Stimulated activated naive B cell treated with anti-CD40 and anti-IgM and Interleukin-4, amounts not matched to agents 10 μg/mL and 1 μg/mL and 100 μg/mL, for 72 hours (primary cell): Measurements from ENCODE around the gene KRTAP6-3.

ENCODE experiments used
- ATAC-seq, 2 donors: fragments of 150-1000 bp; cut with Tn5 transposase; replicated peaks; 2 replicates each; pipeline ENCODE4 v1.10.0; 2021; ENCODE audit warnings: moderate library complexity in 1 of 2
- DNase-seq: peaks from one replicate; pipeline ENCODE4 v3.0.0; 2021
- H3K27ac Mint-ChIP-seq: one replicate; pipeline ENCODE4 v1.8.0; 2022; ENCODE audit warnings: mild to moderate bottlenecking, mixed read lengths
- H3K27me3 Mint-ChIP-seq, 2 donors: one replicate each; pipeline ENCODE4 v1.8.0; 2022; ENCODE audit warnings: mixed read lengths in 2 of 2
- H3K36me3 Mint-ChIP-seq, 2 donors: one replicate each; pipeline ENCODE4 v1.8.0; 2022; ENCODE audit warnings: mixed read lengths in 2 of 2, mild to moderate bottlenecking in 1 of 2
- H3K4me1 Mint-ChIP-seq, 2 donors: one replicate each; pipeline ENCODE4 v1.8.0; 2022; ENCODE audit warnings: mixed read lengths in 2 of 2, mild to moderate bottlenecking in 1 of 2
- H3K4me3 Mint-ChIP-seq, 2 donors: one replicate each; pipeline ENCODE4 v1.8.0; 2022; ENCODE audit warnings: mild to moderate bottlenecking in 2 of 2, mixed read lengths in 2 of 2, moderate library complexity in 1 of 2
- H3K9me3 Mint-ChIP-seq, 2 donors: one replicate each; pipeline ENCODE4 v1.8.0; 2022; ENCODE audit warnings: mixed read lengths in 2 of 2, mild to moderate bottlenecking in 1 of 2

KRTAP6-3 gene

GRCh38 chr21:30592140-30592539 is at the start of gene KRTAP6-3:
KRTAP6-3 (plus strand) TSS chr21:30592440; CDS start chr21:30592446, 6 bp downstream.
- Mint-ChIP-seq H3K27me3 (no peaks in the 10 kb centered on the region), H3K27ac (no peak within 1 kb of the TSS), H3K36me3 (no peaks in the 10 kb centered on the region), H3K4me3 (no peak within 1 kb of the TSS), H3K9me3 (no peaks in the 10 kb centered on the region), H3K4me1 (no peaks in the 10 kb centered on the region)
- ATAC-seq (no peak), DNase-seq (no peak)

DNA sequence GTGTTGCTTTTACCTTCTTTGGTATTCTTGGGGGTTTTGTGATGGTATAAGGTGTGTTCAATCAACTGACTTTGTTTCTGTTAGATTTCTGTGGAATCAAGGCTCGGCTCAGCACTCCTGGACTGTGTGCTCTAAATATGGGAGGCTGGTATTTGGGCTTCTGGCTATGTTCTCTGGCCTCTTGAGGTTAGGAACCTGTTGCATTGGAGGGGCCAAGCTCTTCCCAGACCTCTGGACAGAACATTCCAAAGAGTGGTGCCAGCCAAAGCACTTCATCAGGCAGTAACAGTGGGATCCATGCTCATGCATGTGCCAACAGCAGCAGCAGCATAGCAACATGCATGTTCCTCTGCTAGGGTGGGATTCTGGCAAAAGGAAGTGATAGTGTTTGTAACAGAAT is 39.5 kb upstream of the KRTAP6-3 start:
- Mint-ChIP-seq H3K9me3 (peaks cover 10 to 15% of the 10 kb centered on the region in 2 donors), H3K27me3 (no peaks in the 10 kb centered on the region), H3K4me3 (no peak overlapping the region), H3K27ac (no peak overlapping the region), H3K36me3 (no peaks in the 10 kb centered on the region), H3K4me1 (no peaks in the 10 kb centered on the region)
- ATAC-seq = no peak
- DNase-seq = no peak

GRCh38 chr21:30555095-30555494 is 37.1 kb upstream of the KRTAP6-3 start:
- ATAC-seq = no peak
- H3K9me3 Mint-ChIP-seq = peaks cover 5 to 13% of the 10 kb centered on the region in 2 donors
- H3K27me3 Mint-ChIP-seq = no peaks in the 10 kb centered on the region
- no peak overlapping the region for H3K4me3 Mint-ChIP-seq
- no peaks in the 10 kb centered on the region for H3K36me3 Mint-ChIP-seq
- DNase-seq = no peak
- no peak overlapping the region for H3K27ac Mint-ChIP-seq
- H3K4me1 Mint-ChIP-seq = no peaks in the 10 kb centered on the region

GRCh38 chr21:30561264-30561895 is 30.9 kb upstream of the KRTAP6-3 start, which contains the start of gene KRTAP19-7:
KRTAP19-7 (minus strand) TSS chr21:30561314; CDS start chr21:30561289, 25 bp downstream.
- Mint-ChIP-seq H3K36me3 (no peaks in the 10 kb centered on the region), H3K27ac (no peak within 1 kb of the TSS), H3K27me3 (no peaks in the 10 kb centered on the region), H3K4me3 (no peak within 1 kb of the TSS), H3K9me3 (peaks cover 0 to 2% of the 10 kb centered on the region in 2 donors), H3K4me1 (no peaks in the 10 kb centered on the region)
- DNase-seq = no peak
- ATAC-seq = no peak

DNA sequence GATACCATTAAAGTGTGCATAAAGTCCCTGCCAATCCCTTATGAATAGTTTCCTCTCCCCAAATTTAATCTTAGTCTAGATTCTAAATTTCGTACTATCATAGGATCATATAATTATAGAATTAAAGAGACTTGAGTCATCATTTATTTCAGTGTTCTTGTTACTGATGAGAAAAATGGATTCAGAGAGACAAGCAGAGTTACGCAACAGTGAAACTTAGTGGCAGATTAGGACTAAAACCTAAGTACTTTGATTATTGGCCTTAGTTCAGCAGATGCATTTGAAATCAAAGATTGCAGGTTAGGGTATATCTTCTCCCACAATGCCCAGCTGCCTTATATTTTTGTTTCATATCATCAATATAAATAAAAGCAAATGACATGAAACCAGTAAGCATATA is 30.3 kb upstream of the KRTAP6-3 start:
- DNase-seq (no peak), ATAC-seq (no peak)
- Mint-ChIP-seq H3K4me3 (no peak overlapping the region), H3K4me1 (no peaks in the 10 kb centered on the region), H3K27ac (no peak overlapping the region), H3K27me3 (no peaks in the 10 kb centered on the region), H3K36me3 (no peaks in the 10 kb centered on the region), H3K9me3 (peaks cover 0 to 2% of the 10 kb centered on the region in 2 donors)

DNA sequence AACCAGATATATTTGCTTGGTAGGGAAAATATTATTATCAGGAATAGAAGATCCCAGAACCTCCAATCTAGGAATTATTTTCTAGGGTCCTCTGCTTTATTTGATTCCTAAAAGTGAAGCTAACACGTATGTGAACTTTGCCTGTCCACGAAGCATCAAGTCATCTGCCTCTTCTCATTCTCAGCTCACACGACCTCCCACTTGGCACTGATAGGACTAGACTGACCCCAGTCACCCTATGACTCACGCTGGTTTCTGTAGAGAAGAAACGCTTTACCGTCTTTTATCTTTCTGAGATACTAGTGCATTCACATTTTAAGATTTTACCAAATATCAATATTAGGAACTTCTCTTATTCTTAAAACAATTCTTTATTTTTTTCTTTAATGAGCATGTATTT is 29.2 kb upstream of the KRTAP6-3 start:
- DNase-seq (no peak), ATAC-seq (no peak)
- no peaks in the 10 kb centered on the region for H3K9me3 Mint-ChIP-seq
- no peaks in the 10 kb centered on the region for H3K27me3 Mint-ChIP-seq
- no peak overlapping the region for H3K27ac Mint-ChIP-seq
- no peaks in the 10 kb centered on the region for H3K4me1 Mint-ChIP-seq
- H3K4me3 Mint-ChIP-seq = no peak overlapping the region
- no peaks in the 10 kb centered on the region for H3K36me3 Mint-ChIP-seq

- Mint-ChIP-seq H3K9me3 (no peaks in the 10 kb centered on the region), H3K27me3 (no peaks in the 10 kb centered on the region), H3K27ac (no peak overlapping the region), H3K36me3 (no peaks in the 10 kb centered on the region), H3K4me1 (no peaks in the 10 kb centered on the region), H3K4me3 (no peak overlapping the region)
- ATAC-seq (no peak), DNase-seq (no peak)
Measured at GRCh38 chr21:30563630-30564029, 28.6 kb upstream of the KRTAP6-3 start.

DNA sequence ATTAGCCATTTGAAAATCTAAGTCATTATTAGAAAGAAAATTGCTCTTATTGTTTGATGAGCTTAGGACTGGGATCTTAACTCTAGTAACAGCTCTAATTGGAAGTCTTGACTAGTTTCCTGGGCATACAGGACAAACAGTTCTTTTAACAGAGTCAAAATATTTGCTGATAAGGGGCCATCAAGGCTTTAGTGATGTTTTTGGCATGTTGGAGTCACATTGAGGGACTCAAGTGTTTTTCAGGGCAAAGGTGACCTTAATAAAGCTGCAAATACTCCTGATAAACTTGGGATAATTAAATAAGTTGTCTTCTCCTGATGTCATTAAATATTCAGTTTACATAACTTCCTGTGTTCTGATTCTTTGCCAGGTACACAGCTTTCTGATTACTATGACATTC is 24.6 kb upstream of the KRTAP6-3 start:
- H3K36me3 Mint-ChIP-seq = no peaks in the 10 kb centered on the region
- ATAC-seq (no peak), DNase-seq (no peak)
- no peaks in the 10 kb centered on the region for H3K27me3 Mint-ChIP-seq
- peaks cover 3 to 11% of the 10 kb centered on the region in 2 donors for H3K9me3 Mint-ChIP-seq
- H3K27ac Mint-ChIP-seq = no peak overlapping the region
- H3K4me3 Mint-ChIP-seq = no peak overlapping the region
- no peaks in the 10 kb centered on the region for H3K4me1 Mint-ChIP-seq

DNA sequence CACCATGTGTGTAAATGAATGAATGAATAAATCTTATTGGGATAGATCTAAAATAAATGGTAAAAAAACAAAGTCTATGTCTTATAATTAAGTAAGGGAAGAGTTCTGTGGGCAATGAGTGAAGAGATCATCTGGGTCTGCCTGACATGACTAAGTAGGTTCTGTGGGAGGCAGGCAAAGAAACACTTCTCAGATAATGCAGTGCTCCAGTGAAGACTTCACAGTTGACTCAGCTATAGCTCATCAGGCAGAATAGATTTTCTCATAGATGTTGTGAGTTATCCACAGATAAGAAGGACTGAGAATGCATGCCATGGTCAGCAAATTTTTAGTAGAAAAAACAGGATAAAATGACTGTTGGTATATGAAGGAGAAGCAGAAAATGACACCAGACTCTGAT is 14.5 kb upstream of the KRTAP6-3 start:
- Mint-ChIP-seq H3K9me3 (no peaks in the 10 kb centered on the region), H3K4me3 (no peak overlapping the region), H3K27ac (no peak overlapping the region), H3K27me3 (no peaks in the 10 kb centered on the region), H3K36me3 (no peaks in the 10 kb centered on the region), H3K4me1 (no peaks in the 10 kb centered on the region)
- no peak for ATAC-seq
- DNase-seq = no peak

DNA sequence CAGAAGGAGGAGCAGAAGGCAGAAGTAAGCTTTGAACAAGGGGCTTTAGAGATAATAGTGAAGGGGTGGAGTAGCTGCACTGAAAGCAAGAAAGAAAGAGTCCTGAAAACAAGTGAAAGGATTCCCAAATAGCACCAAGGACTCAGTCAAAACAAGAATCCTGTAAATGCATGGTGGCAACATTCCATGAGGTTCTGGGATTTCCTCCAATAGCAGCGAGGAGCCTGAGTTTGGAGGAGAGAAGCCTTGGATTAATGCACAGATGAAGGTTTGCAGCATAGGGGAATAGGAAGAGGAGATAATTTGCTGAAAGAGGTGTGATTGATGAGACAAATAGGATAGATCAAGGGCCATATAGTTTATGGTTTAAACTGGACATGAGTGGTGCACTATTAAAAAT is 12.9 kb upstream of the KRTAP6-3 start:
- no peak for ATAC-seq
- no peaks in the 10 kb centered on the region for H3K4me1 Mint-ChIP-seq

GRCh38 chr21:30580132-30580531 is 12.1 kb upstream of the KRTAP6-3 start:
- no peak overlapping the region for H3K4me3 Mint-ChIP-seq
- no peaks in the 10 kb centered on the region for H3K9me3 Mint-ChIP-seq
- no peaks in the 10 kb centered on the region for H3K27me3 Mint-ChIP-seq
- H3K36me3 Mint-ChIP-seq = no peaks in the 10 kb centered on the region
- no peak for ATAC-seq
- no peak for DNase-seq
- H3K27ac Mint-ChIP-seq = no peak overlapping the region
- no peaks in the 10 kb centered on the region for H3K4me1 Mint-ChIP-seq

More for the DNA sequence above, 12.9 kb upstream of the KRTAP6-3 start:
- H3K27ac Mint-ChIP-seq = no peak overlapping the region
- DNase-seq = no peak
- H3K36me3 Mint-ChIP-seq = no peaks in the 10 kb centered on the region
- H3K4me3 Mint-ChIP-seq = no peak overlapping the region
- H3K9me3 Mint-ChIP-seq = no peaks in the 10 kb centered on the region
- H3K27me3 Mint-ChIP-seq = no peaks in the 10 kb centered on the region

GRCh38 chr21:30582870-30583269 is 9.4 kb upstream of the KRTAP6-3 start:
- Mint-ChIP-seq H3K4me1 (no peaks in the 10 kb centered on the region), H3K27ac (no peak overlapping the region), H3K27me3 (no peaks in the 10 kb centered on the region), H3K4me3 (no peak overlapping the region), H3K9me3 (no peaks in the 10 kb centered on the region), H3K36me3 (no peaks in the 10 kb centered on the region)
- ATAC-seq (no peak), DNase-seq (no peak)

DNA sequence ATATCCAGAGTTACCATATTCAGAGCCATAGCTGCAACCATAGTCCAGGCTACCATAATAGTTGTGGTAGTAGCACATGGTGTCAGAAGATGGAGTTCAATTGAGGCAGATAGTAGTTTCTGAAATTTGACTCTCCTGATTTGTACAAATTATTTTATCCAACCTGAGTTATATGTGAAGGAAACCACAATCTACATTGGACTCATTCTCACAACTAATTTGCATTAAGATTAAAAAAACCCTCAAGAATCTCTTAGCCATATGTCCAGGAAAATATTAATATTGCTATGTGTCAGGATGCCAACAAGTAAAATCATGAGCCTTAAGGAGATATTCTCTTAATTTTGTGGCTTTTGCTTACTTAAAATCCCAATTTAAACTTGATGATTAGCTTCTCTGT is 1.9 kb upstream of the KRTAP6-3 start, which contains the start of gene KRTAP22-2:
KRTAP22-2 (minus strand) TSS at position 101 of the 400 bp plus-strand sequence.
- no peak within 1 kb of the TSS for H3K4me3 Mint-ChIP-seq
- ATAC-seq (no peak), DNase-seq (no peak)
- no peaks in the 10 kb centered on the region for H3K9me3 Mint-ChIP-seq
- H3K4me1 Mint-ChIP-seq = no peaks in the 10 kb centered on the region
- no peaks in the 10 kb centered on the region for H3K36me3 Mint-ChIP-seq
- no peak within 1 kb of the TSS for H3K27ac Mint-ChIP-seq
- no peaks in the 10 kb centered on the region for H3K27me3 Mint-ChIP-seq

DNA sequence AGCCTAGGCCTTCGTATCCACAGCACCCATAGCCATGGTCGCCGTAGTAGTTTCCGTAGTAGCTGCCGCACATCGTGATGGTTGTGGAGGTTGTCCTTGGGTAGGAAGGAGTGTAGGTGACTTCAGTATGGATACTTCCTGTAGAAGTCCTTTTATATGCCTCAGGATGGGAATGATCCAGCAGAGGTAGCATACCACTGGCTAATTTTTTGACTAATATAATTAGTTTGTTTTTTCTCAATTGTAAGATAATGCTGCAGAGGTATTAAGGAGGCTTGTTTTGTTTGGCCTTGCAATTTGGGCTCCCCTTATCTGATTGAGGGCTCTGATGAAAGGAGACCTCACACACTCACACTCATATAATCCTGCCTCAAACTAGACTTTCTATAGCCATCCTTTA is 6.6 kb downstream of the KRTAP6-3 start, which contains the start of gene KRTAP6-2:
KRTAP6-2 (minus strand) TSS at position 101 of the 400 bp plus-strand sequence; CDS start at position 73, 28 bp downstream.
- ATAC-seq (no peak), DNase-seq (no peak)
- no peaks in the 10 kb centered on the region for H3K36me3 Mint-ChIP-seq
- no peak within 1 kb of the TSS for H3K27ac Mint-ChIP-seq
- peaks cover 4 to 7% of the 10 kb centered on the region in 2 donors for H3K9me3 Mint-ChIP-seq
- no peak within 1 kb of the TSS for H3K4me3 Mint-ChIP-seq
- no peaks in the 10 kb centered on the region for H3K27me3 Mint-ChIP-seq
- H3K4me1 Mint-ChIP-seq = no peaks in the 10 kb centered on the region

GRCh38 chr21:30600787-30601186 is 8.5 kb downstream of the KRTAP6-3 start, which contains the start of gene KRTAP22-1:
KRTAP22-1 (plus strand) TSS chr21:30601087.
- H3K27ac Mint-ChIP-seq = no peak within 1 kb of the TSS
- peaks cover 4 to 7% of the 10 kb centered on the region in 2 donors for H3K9me3 Mint-ChIP-seq
- no peaks in the 10 kb centered on the region for H3K36me3 Mint-ChIP-seq
- no peak within 1 kb of the TSS for H3K4me3 Mint-ChIP-seq
- no peaks in the 10 kb centered on the region for H3K4me1 Mint-ChIP-seq
- no peaks in the 10 kb centered on the region for H3K27me3 Mint-ChIP-seq
- DNase-seq (no peak), ATAC-seq (no peak)
